Heart right ventricle (tissue), 16 donors: Measurements from ENCODE around the gene ANO9. TPM values are rescaled to one million over a fixed set of nuclear protein-coding genes. Genes with fewer than 3 reads are reported as not detected.

Experiments used
- ATAC-seq, 8 donors: fragments of 200-7000 bp; cut with Tn5 transposase; one replicate each; pipeline ENCODE4 v1.9.1; 2020; ENCODE audit warnings: mild to moderate bottlenecking in 8 of 8, moderate library complexity in 8 of 8, moderate number of reproducible peaks in 1 of 8
- DNase-seq, 2 donors: peaks; one replicate each; pipeline ENCODE4 v3.0.0-alpha.2; 2020
- H3K27ac ChIP-seq, 10 donors: fragments of 200-600 bp; sonication (generic) in 2 of 10; one replicate each; pipeline versions ENCODE4 v1.5.0 to v1.8.0; 2020 to 2022; ENCODE audit warnings: mild to moderate bottlenecking in 3 of 10
- H3K27me3 ChIP-seq, 7 donors: fragments of 200-600 bp; one replicate each; pipeline ENCODE4 v1.8.0; 2021 to 2022; ENCODE audit warnings: mild to moderate bottlenecking in 2 of 7
- H3K36me3 ChIP-seq, 9 donors: fragments of 200-600 bp; sonication (generic) in 1 of 9; one replicate each; pipeline versions ENCODE4 v1.5.0 to v1.8.0; 2020 to 2022; ENCODE audit warnings: mild to moderate bottlenecking in 2 of 9
- H3K4me1 ChIP-seq, 9 donors: fragments of 200-600 bp; sonication (generic) in 1 of 9; one replicate each; pipeline versions ENCODE4 v1.5.0 to v1.8.0; 2020 to 2022; ENCODE audit warnings: mild to moderate bottlenecking in 4 of 9
- H3K4me3 ChIP-seq, 10 donors: fragments of 200-600 bp; sonication (generic) in 2 of 10; one replicate each; pipeline versions ENCODE4 v1.5.0 to v1.8.0; 2020 to 2022; ENCODE audit warnings: mild to moderate bottlenecking in 7 of 10, moderate library complexity in 2 of 10
- H3K9me3 ChIP-seq, 11 donors: fragments of 200-600 bp in 10 of 11; sonication (generic) in 2 of 11; one replicate each; pipeline versions ENCODE4 v1.5.0 to v1.8.0; 2013 to 2022; ENCODE audit warnings: mild to moderate bottlenecking in 2 of 11, control low read depth in 1 of 11, moderate library complexity in 1 of 11
- WGBS, 2 donors: extraction: QIAGEN DNeasy Blood & Tissue Kit; methylation state at CpG; one replicate each; pipeline ENCODE4 v1.1.7; 2013; ENCODE audit warnings: inconsistent platforms in 1 of 2; 5-methylcytosine and 5-hydroxymethylcytosine counted together
- intact Hi-C, 10 donors: fragments of 100-400 bp; cut with DNase I; formaldehyde crosslinking; loops; one replicate each; pipeline versions ENCODE4 v1.11.1 to v1.14.2; 2022
- polyA plus RNA-seq, 2 donors: library from polyadenylated mRNA; stranded (reverse); fragments of 200-250 nt; gene quantifications; one replicate each; pipeline ENCODE4 v1.2.3, GENCODE V29; 2013
- total RNA-seq, 10 donors: library from RNA; stranded (reverse); fragmentation: NEBNext Ultra II Directional in 3 of 10; extraction: Animal tissue kit (Norgen Biotek cat#: 25700) in 3 of 10; gene quantifications; one replicate each; pipeline versions ENCODE4 v1.2.1 to v1.2.4, GENCODE V29; 2021 to 2023
- TF ChIP-seq, protein P1 (sequence below), 9 donors: fragments of 200-600 bp; sonication (generic) in 2 of 9; IDR thresholded peaks; one replicate each; pipeline versions ENCODE4 v1.5.0 to v1.8.0; 2021 to 2022; ENCODE audit warnings: antibody characterized with exemption in 9 of 9, mild to moderate bottlenecking in 5 of 9, moderate library complexity in 1 of 9
- donor health status: Arrhythmogenic right ventricular cardiomyopathy.
- donor health status: ischemic (EF 13 %, LVEDD 7.1; RV severe dilation, severe dysfunction).
- donor health status: healthy with polysubstance abuse.
- donor health status: DM: no; HTN: yes; CAD: no.
- donor health status: DM: no; HTN: no; CAD: no.
- donor health status: ischemic (EF 25% LVEDD 6.9; RV normal size, moderate dysfunction).
- donor health status: ischemic (EF 25% LVEDD 5.7; RV mildly dilated, moderate dysfunction).
- donor health status: healthy.
- donor health status: DM: yes; HTN: yes; CAD: no.
- donor health status: Ischemic cardiomyopathy.
- donor health status: ischemic (EF 35%, LVEDD 5.7; RV mildly dilated, moderate dysfunction).
- donor health status: nonischemic (EF 11% LVEDD 7.7; RV severe dilation, severe dysfunction).
- donor health status: DM: yes; HTN: yes; CAD: no.
- donor health status: PGD.
- donor health status: ischemic (EF 29% LVEDD 5.4; RV normal size, mild dysfunction).
- donor health status: nonischemic (EF 23%, LVEDD 6.1; RV moderate dilation, normal function).

ANO9 gene
- total and polyA plus RNA-seq, 12 donors, result 0.05 to 2.3 (median 0.19) TPM; not detected in 4

DNA sequence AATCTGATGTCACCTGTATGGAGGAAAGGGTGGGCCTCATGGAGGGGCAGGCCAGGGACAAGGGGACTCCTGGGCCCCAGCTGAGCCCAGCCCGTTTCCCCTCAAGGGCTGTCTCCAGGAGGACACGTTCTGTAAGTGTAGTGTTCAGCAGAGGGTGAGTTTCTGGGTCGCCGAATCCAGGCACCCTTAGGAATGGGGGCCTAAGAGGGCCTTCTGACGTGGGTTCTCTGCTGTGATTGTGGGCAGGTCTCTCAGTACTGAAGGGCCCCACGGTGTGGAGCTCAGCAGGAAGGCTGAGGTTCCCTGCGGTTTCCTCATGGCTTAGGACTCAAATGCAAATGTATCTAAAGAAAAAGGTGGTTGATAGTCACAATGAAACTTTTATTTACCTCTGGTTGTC is 14.7 kb upstream of the ANO9 start:
- no peaks in the 10 kb centered on the region for H3K27me3 ChIP-seq
- DNase-seq, result no peak
- intact Hi-C loops, result loop anchor here in 1 of 10 donors (10.0 kb wide), 1 partner anchor 48 kb away; the partner anchor contains the start of gene RNH1
- H3K36me3 ChIP-seq, result peaks cover 0 to 52% (median 4%) of the 10 kb centered on the region in 9 donors
- H3K4me3 ChIP-seq, result no peak overlapping the region
- peak overlapping the region in 4 of 10 donors; percentile 22 to 69 (median 52) for H3K27ac ChIP-seq
- H3K4me1 ChIP-seq, result peaks cover 10 to 44% (median 28%) of the 10 kb centered on the region in 9 donors
- no peak for ATAC-seq
- TF ChIP-seq, protein P1, sequence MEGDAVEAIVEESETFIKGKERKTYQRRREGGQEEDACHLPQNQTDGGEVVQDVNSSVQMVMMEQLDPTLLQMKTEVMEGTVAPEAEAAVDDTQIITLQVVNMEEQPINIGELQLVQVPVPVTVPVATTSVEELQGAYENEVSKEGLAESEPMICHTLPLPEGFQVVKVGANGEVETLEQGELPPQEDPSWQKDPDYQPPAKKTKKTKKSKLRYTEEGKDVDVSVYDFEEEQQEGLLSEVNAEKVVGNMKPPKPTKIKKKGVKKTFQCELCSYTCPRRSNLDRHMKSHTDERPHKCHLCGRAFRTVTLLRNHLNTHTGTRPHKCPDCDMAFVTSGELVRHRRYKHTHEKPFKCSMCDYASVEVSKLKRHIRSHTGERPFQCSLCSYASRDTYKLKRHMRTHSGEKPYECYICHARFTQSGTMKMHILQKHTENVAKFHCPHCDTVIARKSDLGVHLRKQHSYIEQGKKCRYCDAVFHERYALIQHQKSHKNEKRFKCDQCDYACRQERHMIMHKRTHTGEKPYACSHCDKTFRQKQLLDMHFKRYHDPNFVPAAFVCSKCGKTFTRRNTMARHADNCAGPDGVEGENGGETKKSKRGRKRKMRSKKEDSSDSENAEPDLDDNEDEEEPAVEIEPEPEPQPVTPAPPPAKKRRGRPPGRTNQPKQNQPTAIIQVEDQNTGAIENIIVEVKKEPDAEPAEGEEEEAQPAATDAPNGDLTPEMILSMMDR (IDR thresholded peaks at IDR 0.05), result no peak
- 72 to 78% methylated on average over 7 of the region's 7 CpGs for WGBS, 2 donors
- H3K9me3 ChIP-seq, result no peaks in the 10 kb centered on the region

GRCh38 chr11:455566-456147 is 13.8 kb upstream of the ANO9 start:
- peak overlapping the region in 9 of 10 donors; percentile 25 to 72 (median 56) for H3K27ac ChIP-seq
- DNase-seq, result no peak
- peaks cover 0 to 46% (median 4%) of the 10 kb centered on the region in 9 donors for H3K36me3 ChIP-seq
- H3K9me3 ChIP-seq, result no peaks in the 10 kb centered on the region
- peak in 6 of 8 donors; percentile 22 to 52 (median 32) for ATAC-seq
- intact Hi-C loops, result loop anchor here in 1 of 10 donors (10.0 kb wide), 1 partner anchor 49 kb away; the partner anchor contains the start of gene RNH1
- TF ChIP-seq, protein P1 (IDR thresholded peaks at IDR 0.05), result no peak
- no peaks in the 10 kb centered on the region for H3K27me3 ChIP-seq
- no peak overlapping the region for H3K4me3 ChIP-seq
- WGBS, 2 donors, result 63 to 65% methylated on average over 23 of the region's 23 CpGs
- H3K4me1 ChIP-seq, result peaks cover 12 to 44% (median 28%) of the 10 kb centered on the region in 9 donors

- Histone ChIP-seq H3K36me3 (peaks cover 0 to 39% (median 3%) of the 10 kb centered on the region in 9 donors), H3K4me1 (peaks cover 11 to 39% (median 23%) of the 10 kb centered on the region in 9 donors), H3K9me3 (no peaks in the 10 kb centered on the region), H3K4me3 (no peak overlapping the region), H3K27me3 (no peaks in the 10 kb centered on the region), H3K27ac (peak overlapping the region in 9 of 10 donors; percentile 25 to 72 (median 56))
- DNase-seq (no peak), ATAC-seq (peak in 2 of 8 donors; percentile 2 to 16)
- TF ChIP-seq, protein P1 (IDR thresholded peaks at IDR 0.05), result no peak
- WGBS, 2 donors, result 58 to 68% methylated on average over 14 of the region's 14 CpGs
- intact Hi-C loops, result loop anchor here in 6 of 10 donors (5.0 to 10.0 kb wide), 5 partner anchors 42 to 153 kb away; partner anchors contain the start of gene RNH1 (in 3 of the 6)
These were observed 13.2 kb upstream of the ANO9 start for GRCh38 chr11:454801-455565.

DNA sequence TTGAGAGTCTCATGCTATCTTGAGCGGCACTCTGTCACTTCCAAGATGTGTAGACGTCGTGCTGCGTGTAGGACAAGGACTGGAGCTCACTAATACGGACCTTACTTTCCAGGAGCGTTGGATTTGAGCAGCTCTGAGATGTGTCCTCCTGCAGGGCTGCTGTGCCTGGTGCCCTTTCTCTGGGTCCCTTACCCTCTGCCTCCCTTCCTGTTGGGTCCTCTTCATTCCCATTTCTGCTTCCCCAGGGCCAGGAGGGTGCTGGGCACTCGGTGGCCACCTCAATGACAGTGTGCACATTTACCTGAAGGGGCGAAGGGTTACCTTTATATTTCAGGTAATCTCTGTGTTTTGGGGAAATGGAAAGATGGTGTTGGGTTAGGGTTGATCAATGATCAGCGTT is 12.2 kb upstream of the ANO9 start:
- 72 to 79% methylated on average over 9 of the region's 9 CpGs for WGBS, 2 donors
- DNase-seq (no peak), ATAC-seq (no peak)
- Histone ChIP-seq H3K4me1 (peaks cover 14 to 41% (median 26%) of the 10 kb centered on the region in 9 donors), H3K9me3 (no peaks in the 10 kb centered on the region), H3K27me3 (no peaks in the 10 kb centered on the region), H3K4me3 (no peak overlapping the region), H3K27ac (no peak overlapping the region), H3K36me3 (peaks cover 0 to 39% (median 3%) of the 10 kb centered on the region in 9 donors)
- intact Hi-C loops, result loop anchor here in 6 of 10 donors (5.0 to 10.0 kb wide), 5 partner anchors 43 to 152 kb away; partner anchors contain the start of gene RNH1 (in 3 of the 6)
- TF ChIP-seq, protein P1 (IDR thresholded peaks at IDR 0.05), result no peak
